IMR-90 (cell line): ENCODE measurements around the gene KDELR3.

ENCODE experiments used
- ELK1 ChIP-seq: fragments of 150-350 bp; IDR thresholded peaks from 2 replicates; pipeline ENCODE4 v1.6.1; 2016; ENCODE audit warnings: low read depth, mild to moderate bottlenecking, low read length, moderate library complexity, borderline replicate concordance
- RCOR1 ChIP-seq: IDR thresholded peaks from 2 replicates; pipeline ENCODE4 v1.6.1; 2012; ENCODE audit warnings: mild to moderate bottlenecking, low read length, improper control_type of control experiment; ENCODE audit not compliant: insufficient replicate concordance
- TF ChIP-seq, protein P1 (sequence below): conservative IDR thresholded peaks from 2 replicates; pipeline ENCODE4 v1.5.1; 2012; ENCODE audit warnings: mild to moderate bottlenecking, low read depth, low read length, improper control_type of control experiment

GRCh38 chr22:38487946-38488345 is 20.1 kb downstream of the KDELR3 start:
- TF ChIP-seq, protein P1, sequence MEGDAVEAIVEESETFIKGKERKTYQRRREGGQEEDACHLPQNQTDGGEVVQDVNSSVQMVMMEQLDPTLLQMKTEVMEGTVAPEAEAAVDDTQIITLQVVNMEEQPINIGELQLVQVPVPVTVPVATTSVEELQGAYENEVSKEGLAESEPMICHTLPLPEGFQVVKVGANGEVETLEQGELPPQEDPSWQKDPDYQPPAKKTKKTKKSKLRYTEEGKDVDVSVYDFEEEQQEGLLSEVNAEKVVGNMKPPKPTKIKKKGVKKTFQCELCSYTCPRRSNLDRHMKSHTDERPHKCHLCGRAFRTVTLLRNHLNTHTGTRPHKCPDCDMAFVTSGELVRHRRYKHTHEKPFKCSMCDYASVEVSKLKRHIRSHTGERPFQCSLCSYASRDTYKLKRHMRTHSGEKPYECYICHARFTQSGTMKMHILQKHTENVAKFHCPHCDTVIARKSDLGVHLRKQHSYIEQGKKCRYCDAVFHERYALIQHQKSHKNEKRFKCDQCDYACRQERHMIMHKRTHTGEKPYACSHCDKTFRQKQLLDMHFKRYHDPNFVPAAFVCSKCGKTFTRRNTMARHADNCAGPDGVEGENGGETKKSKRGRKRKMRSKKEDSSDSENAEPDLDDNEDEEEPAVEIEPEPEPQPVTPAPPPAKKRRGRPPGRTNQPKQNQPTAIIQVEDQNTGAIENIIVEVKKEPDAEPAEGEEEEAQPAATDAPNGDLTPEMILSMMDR, result no peak
- no peak for TF ChIP-seq ELK1
- no peak for TF ChIP-seq RCOR1
